GM12874 (cell line): ENCODE data around the gene ATP2B2.

Experiments used
- CTCF ChIP-seq: IDR thresholded peaks from 2 replicates; pipeline ENCODE4 v1.5.1; 2011; ENCODE audit warnings: low read depth, mild to moderate bottlenecking, control low read depth, low read length, moderate library complexity; ENCODE audit not compliant: insufficient read depth

ATP2B2 gene

DNA sequence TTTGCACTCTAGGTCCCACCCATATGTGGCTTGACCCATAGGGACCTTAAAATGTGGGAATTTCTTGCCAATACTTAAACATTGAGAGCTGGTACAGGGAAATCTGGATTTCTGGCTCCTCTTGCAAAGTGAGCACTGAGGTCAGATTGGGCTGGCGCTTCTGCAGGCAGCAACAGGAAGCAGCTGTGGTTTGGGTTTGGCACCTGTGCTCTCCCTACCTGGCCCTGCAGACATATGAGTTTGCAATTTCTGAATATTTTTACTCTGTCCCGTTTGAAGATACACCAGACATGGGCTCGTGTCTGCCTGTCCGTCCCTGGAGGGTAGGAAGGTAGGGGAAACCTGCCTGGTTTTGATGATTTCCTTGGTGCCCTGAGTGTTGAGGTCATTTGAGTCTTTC, 109.7 kb downstream of the ATP2B2 start:
- no peak for TF ChIP-seq CTCF

- no peak for TF ChIP-seq CTCF
Observed at GRCh38 chr3:10395196-10395595, 110.2 kb downstream of the ATP2B2 start.

DNA sequence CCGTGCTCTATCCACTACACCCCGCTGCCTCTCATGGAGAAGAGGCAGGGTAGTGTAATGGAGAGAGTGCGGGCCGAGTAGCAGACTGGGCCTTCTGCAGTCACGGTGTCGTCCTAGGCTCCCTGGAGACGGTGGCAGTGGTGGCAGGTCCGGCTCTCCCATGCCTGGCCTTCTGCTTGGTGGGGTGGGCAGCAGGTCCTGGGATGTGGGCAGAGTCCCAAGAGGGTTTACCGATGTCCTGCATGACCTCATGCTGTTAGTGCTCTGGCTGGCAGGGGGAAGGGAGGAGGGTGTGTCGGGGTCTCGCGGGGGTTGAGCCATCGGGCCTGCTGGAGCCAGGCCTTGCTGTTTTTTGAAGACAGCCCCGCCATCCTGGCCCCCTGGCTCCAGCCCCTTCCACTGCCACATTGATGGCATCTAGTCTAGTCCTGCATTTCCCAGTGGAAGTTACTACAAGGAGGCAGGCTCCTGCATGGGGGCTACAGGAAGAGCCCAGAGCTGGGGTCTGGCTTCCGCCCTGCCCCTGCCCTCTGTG, 110.8 kb downstream of the ATP2B2 start:
- no peak for TF ChIP-seq CTCF

DNA sequence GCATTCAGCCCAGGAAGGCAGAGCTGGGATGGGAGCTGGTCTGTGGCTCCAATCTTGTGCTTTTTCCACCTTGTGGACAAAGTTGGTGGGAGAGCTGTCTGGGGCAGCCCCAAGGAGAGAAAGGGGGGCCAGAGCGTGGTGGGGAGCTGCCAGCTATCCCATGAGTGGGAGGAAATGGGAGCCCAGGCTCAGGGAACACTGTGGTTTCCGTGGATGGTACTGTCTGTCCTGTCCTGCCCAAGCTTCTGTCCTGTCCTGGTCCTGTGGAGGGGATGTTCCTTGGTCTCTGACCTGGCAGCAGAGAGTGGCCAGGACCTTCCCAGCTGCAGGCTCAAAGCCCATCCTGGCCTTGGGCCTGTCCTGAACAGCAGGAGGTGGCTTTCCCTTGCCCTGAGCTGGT, 111.9 kb downstream of the ATP2B2 start:
- TF ChIP-seq CTCF = no peak

- no peak for TF ChIP-seq CTCF
Observed at GRCh38 chr3:10392906-10393461, 112.4 kb downstream of the ATP2B2 start.

DNA sequence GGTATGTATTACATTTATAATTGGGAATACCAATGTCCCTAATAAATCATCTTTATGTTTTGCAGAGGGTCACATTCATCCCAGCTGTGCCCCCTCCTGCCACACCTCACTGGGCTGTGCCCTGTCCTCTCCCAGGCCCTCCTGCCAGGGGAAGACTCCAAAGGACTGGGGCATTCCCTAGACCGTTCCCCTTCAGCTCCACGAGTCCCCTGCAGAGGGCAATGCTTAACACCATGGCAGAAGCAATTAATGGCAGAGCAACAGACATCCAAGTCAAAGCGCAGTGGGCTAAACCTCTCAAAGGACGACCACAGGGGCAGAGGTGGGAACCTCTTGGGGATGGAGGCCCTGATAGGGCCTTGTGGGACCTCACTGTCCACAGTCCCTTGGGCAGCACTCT, 113.1 kb downstream of the ATP2B2 start:
- no peak for TF ChIP-seq CTCF

DNA sequence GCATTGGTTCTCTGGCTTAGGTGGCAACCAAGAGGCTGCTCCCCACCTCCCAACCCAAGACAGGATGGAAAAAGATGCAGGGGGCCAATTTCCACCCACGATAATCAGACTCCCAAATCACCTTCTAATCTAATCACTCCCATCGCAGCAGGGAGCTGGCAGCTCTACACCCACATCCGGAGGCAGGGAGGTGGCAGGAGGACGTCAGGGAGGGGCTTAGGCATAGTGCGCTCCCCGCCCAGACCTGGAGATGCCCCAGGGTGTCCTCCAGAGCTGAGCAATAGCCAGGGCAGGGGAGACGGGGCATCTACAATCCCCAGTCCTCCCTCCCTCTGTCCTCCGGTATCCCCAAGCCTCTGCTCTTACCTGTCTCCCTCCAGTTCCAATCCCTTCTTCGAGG, 114.0 kb downstream of the ATP2B2 start:
- no peak for TF ChIP-seq CTCF
